RWPE2 (cell line): ENCODE results near the gene IDNK.

Source experiments
- ATAC-seq: fragments of 200-7000 bp; cut with Tn5 transposase; 3 replicates; pipeline ENCODE4 v1.9.1; 2021; ENCODE audit warnings: low read depth
- DNase-seq: peaks from one replicate; pipeline ENCODE4 v3.0.0-alpha.2; 2020; ENCODE audit warnings: low spot score
- H3K27ac ChIP-seq: fragments of 450-650 bp; 2 replicates; pipeline ENCODE4 v1.5.1; 2017; ENCODE audit warnings: mild to moderate bottlenecking; ENCODE audit not compliant: poor library complexity, severe bottlenecking
- H3K27me3 ChIP-seq: fragments of 250-450 bp; sonication (Bioruptor Pico); 2 replicates; pipeline ENCODE4 v1.5.1; 2021; ENCODE audit warnings: mild to moderate bottlenecking, moderate library complexity; ENCODE audit not compliant: insufficient read depth, poor library complexity, severe bottlenecking
- H3K36me3 ChIP-seq: fragments of 250-450 bp; sonication (Bioruptor Pico); 2 replicates; pipeline ENCODE4 v1.5.1; 2020; ENCODE audit warnings: low read depth, mild to moderate bottlenecking, moderate library complexity
- H3K4me1 ChIP-seq: fragments of 250-450 bp; sonication (Bioruptor Pico); 2 replicates; pipeline ENCODE4 v1.5.1; 2021; ENCODE audit warnings: mild to moderate bottlenecking, moderate library complexity; ENCODE audit not compliant: insufficient read depth, poor library complexity, severe bottlenecking
- H3K4me3 ChIP-seq: fragments of 250-450 bp; sonication (Bioruptor Pico); 2 replicates; pipeline ENCODE4 v1.5.1; 2021; ENCODE audit warnings: mild to moderate bottlenecking, moderate library complexity; ENCODE audit not compliant: severe bottlenecking
- H3K9me3 ChIP-seq: fragments of 250-450 bp; sonication (Bioruptor Pico); 2 replicates; pipeline ENCODE4 v1.5.1; 2021; ENCODE audit warnings: mild to moderate bottlenecking, moderate library complexity; ENCODE audit not compliant: severe bottlenecking
- TF ChIP-seq, protein P1 (sequence below): fragments of 450-650 bp; IDR thresholded peaks from one replicate; pipeline ENCODE4 v1.5.1; 2017; ENCODE audit warnings: mild to moderate bottlenecking, moderate library complexity; ENCODE audit not compliant: poor library complexity, severe bottlenecking

The IDNK gene

DNA sequence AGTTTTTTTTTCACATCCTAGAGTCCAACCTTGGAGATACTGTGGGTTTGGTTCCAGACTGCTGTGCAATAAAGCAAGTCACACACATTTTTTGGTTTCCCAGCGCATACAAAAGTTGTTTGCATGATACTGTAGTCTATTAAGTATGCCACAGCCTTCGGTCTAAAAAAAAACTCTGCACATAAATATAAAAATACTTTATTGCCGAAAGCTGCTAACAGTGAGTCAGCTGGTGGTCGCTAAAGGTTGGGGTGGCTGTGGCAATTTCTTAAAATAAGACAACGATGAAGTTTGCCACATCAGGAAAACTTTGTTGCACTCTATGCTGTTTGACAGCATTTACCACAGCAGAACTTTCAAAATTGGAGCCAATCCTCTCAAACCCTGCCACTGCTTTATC lies 47.4 kb downstream of the IDNK start:
- DNase-seq (no peak), ATAC-seq (no peak)
- H3K4me3 ChIP-seq: no peak overlapping the region
- no peaks in the 10 kb centered on the region for H3K9me3 ChIP-seq
- no peaks in the 10 kb centered on the region for H3K4me1 ChIP-seq
- H3K36me3 ChIP-seq: peaks cover 83% of the 10 kb centered on the region
- H3K27ac ChIP-seq: no peak overlapping the region
- no peaks in the 10 kb centered on the region for H3K27me3 ChIP-seq
- TF ChIP-seq, protein P1, sequence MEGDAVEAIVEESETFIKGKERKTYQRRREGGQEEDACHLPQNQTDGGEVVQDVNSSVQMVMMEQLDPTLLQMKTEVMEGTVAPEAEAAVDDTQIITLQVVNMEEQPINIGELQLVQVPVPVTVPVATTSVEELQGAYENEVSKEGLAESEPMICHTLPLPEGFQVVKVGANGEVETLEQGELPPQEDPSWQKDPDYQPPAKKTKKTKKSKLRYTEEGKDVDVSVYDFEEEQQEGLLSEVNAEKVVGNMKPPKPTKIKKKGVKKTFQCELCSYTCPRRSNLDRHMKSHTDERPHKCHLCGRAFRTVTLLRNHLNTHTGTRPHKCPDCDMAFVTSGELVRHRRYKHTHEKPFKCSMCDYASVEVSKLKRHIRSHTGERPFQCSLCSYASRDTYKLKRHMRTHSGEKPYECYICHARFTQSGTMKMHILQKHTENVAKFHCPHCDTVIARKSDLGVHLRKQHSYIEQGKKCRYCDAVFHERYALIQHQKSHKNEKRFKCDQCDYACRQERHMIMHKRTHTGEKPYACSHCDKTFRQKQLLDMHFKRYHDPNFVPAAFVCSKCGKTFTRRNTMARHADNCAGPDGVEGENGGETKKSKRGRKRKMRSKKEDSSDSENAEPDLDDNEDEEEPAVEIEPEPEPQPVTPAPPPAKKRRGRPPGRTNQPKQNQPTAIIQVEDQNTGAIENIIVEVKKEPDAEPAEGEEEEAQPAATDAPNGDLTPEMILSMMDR: no peak

DNA sequence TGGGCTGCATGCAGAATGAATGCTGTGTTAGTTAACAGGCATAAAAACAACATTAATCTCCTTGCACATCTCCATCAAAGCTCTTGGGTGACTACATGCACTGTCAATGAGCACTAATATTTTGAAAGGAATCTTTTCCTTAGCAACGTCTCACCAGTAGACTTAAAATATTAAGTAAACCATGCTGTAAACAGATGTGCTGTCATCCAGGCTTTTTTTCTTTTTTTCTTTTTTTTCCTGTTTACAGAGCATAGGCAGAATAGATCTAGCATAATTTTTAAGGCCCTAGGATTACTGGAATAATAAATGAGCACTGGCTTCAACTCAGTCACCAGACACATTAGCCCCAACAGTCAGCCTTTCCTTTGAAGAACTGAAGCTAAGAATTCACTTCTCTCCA lies 48.5 kb downstream of the IDNK start:
- H3K36me3 ChIP-seq: peaks cover 83% of the 10 kb centered on the region
- H3K27me3 ChIP-seq: no peaks in the 10 kb centered on the region
- no peak for ATAC-seq
- H3K4me3 ChIP-seq: no peak overlapping the region
- H3K27ac ChIP-seq: no peak overlapping the region
- no peak for DNase-seq
- H3K4me1 ChIP-seq: no peaks in the 10 kb centered on the region
- TF ChIP-seq, protein P1: no peak
- H3K9me3 ChIP-seq: no peaks in the 10 kb centered on the region

DNA sequence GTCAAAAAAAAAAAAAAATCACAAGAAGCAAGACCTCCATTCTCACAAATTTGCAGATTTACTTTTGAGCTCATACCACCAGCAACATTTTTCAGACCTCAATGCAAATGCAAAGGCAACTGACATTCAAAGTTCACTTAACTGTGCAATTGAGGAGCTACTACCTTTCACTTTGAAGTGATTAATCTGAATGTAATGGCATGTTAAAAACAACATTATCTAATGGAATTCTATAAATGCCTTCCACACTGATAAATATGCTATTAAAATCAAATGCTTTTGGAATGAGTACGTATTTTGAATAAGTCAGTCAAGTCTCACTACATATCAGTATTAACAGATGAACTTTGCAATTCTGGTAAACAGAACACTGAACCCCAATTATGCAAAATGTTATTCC lies 52.5 kb downstream of the IDNK start:
- DNase-seq (no peak), ATAC-seq (no peak)
- H3K4me1 ChIP-seq: no peaks in the 10 kb centered on the region
- peaks cover 90% of the 10 kb centered on the region for H3K36me3 ChIP-seq
- H3K27ac ChIP-seq: no peak overlapping the region
- no peak overlapping the region for H3K4me3 ChIP-seq
- no peaks in the 10 kb centered on the region for H3K9me3 ChIP-seq
- no peaks in the 10 kb centered on the region for H3K27me3 ChIP-seq
- TF ChIP-seq, protein P1: no peak

DNA sequence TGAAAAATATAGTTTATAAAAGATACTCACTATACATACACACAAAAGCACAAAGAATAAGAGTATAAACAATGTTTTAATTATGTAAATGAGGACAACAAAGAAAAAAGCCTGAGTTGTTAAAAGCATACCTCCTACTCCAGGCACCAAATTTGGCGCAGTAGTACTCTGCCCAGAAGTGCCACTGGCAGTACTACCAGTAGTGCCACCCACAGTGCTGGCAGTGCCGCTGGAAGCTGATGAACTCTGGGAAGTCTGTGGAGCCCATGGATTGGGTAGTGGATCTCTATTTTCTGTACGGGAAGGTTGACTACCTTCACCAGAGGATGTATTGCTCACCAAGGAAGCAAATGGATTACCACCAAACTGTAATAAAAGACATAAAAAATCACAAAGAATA lies 54.7 kb downstream of the IDNK start:
- Histone ChIP-seq H3K27ac (no peak overlapping the region), H3K36me3 (peaks cover 89% of the 10 kb centered on the region), H3K27me3 (no peaks in the 10 kb centered on the region), H3K9me3 (no peaks in the 10 kb centered on the region), H3K4me1 (no peaks in the 10 kb centered on the region), H3K4me3 (no peak overlapping the region)
- TF ChIP-seq, protein P1: no peak
- ATAC-seq: no peak
- no peak for DNase-seq

DNA sequence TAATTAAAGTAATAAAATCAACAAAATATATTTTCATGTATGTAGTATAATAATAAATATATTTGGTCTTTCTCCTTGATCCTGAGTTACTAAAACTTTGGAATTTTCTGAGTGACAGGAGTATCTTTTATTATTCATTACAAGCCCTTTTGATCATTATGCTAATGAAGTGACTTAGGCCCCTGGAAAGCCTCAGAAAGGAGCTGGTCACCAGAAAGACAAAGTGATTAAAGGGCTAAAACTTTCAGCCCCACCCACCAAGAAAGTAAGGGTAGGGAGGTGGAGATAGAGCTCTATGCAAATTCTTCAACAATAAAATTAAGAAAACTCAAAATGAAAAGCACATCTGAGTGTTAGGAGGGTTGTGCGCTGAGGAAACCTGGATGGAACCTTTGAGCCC lies 57.3 kb downstream of the IDNK start:
- H3K9me3 ChIP-seq: no peaks in the 10 kb centered on the region
- H3K4me3 ChIP-seq: no peak overlapping the region
- no peak for ATAC-seq
- DNase-seq: no peak
- H3K27me3 ChIP-seq: no peaks in the 10 kb centered on the region
- H3K4me1 ChIP-seq: no peaks in the 10 kb centered on the region
- no peak overlapping the region for H3K27ac ChIP-seq
- peaks cover 81% of the 10 kb centered on the region for H3K36me3 ChIP-seq
- TF ChIP-seq, protein P1: no peak
